Mucosa of descending colon (tissue), 3 donors: ENCODE results near the gene ACADVL. TPM values are rescaled to one million over a fixed set of nuclear protein-coding genes. Genes with fewer than 3 reads are reported as not detected.

Experiments
- ATAC-seq: fragments of 200-7000 bp; cut with Tn5 transposase; one replicate; pipeline ENCODE4 v1.9.1; 2020; ENCODE audit warnings: mild to moderate bottlenecking, moderate library complexity
- DNase-seq, 3 donors: peaks; one replicate each; pipeline ENCODE4 v3.0.0-alpha.2; 2020
- H3K36me3 ChIP-seq: fragments of 200-600 bp; one replicate; pipeline ENCODE4 v1.8.0; 2021; ENCODE audit warnings: low read depth, mild to moderate bottlenecking
- H3K4me1 ChIP-seq: fragments of 200-600 bp; one replicate; pipeline ENCODE4 v1.8.0; 2021; ENCODE audit warnings: low read depth, mild to moderate bottlenecking
- H3K4me3 ChIP-seq: fragments of 200-600 bp; one replicate; pipeline ENCODE4 v1.8.0; 2021; ENCODE audit warnings: mild to moderate bottlenecking
- H3K9me3 ChIP-seq: fragments of 200-600 bp; one replicate; pipeline ENCODE4 v1.8.0; 2021; ENCODE audit warnings: mild to moderate bottlenecking
- CTCF ChIP-seq: fragments of 200-600 bp; IDR thresholded peaks from one replicate; pipeline ENCODE4 v1.8.0; 2022; ENCODE audit warnings: antibody characterized with exemption, mild to moderate bottlenecking
- intact Hi-C, 2 donors: fragments of 100-400 bp; cut with DNase I in 1 of 2; cut with micrococcal nuclease in 1 of 2; formaldehyde crosslinking; loops; one replicate each; pipeline versions ENCODE4 v1.11.0 to v1.11.1; 2022; cut with DNase I, micrococcal nuclease
- total RNA-seq, 3 donors: library from RNA; stranded (reverse); fragmentation: NEBNext Ultra II Directional in 2 of 3; extraction: Animal tissue kit (Norgen Biotek cat#: 25700) in 2 of 3; gene quantifications; one replicate each; pipeline versions ENCODE4 v1.2.1 to v1.2.4, GENCODE V29; 2021 to 2023
- donor health status: DM: no; HTN: no; CAD: no; lungs with moderate emphysema.
- donor health status: DM: no; HTN: no; CAD: no.
- donor health status: DM: no; HTN: yes; CAD: no.

The ACADVL gene
- total RNA-seq, 3 donors from 2014 or later, result 729 to 1,007 (median 804) TPM

- no peaks in the 10 kb centered on the region for H3K4me1 ChIP-seq
- intact Hi-C loops, result no loop called here
- ATAC-seq, result no peak
- TF ChIP-seq CTCF, result no peak
- no peaks in the 10 kb centered on the region for H3K9me3 ChIP-seq
- H3K36me3 ChIP-seq, result no peaks in the 10 kb centered on the region
- no peak overlapping the region for H3K4me3 ChIP-seq
- no peak for DNase-seq
Observed at GRCh38 chr17:7196651-7197401, 22.9 kb upstream of the ACADVL start.

GRCh38 chr17:7203391-7203790 is 16.3 kb upstream of the ACADVL start:
- no peak for TF ChIP-seq CTCF
- peaks cover 3% of the 10 kb centered on the region for H3K4me1 ChIP-seq
- H3K9me3 ChIP-seq, result no peaks in the 10 kb centered on the region
- no peaks in the 10 kb centered on the region for H3K36me3 ChIP-seq
- intact Hi-C loops, result no loop called here
- no peak overlapping the region for H3K4me3 ChIP-seq
- ATAC-seq, result no peak
- peak in 1 of 3 donors; percentile 50 for DNase-seq

GRCh38 chr17:7204336-7204735 is 15.4 kb upstream of the ACADVL start:
- H3K9me3 ChIP-seq, result no peaks in the 10 kb centered on the region
- no peaks in the 10 kb centered on the region for H3K36me3 ChIP-seq
- peaks cover 3% of the 10 kb centered on the region for H3K4me1 ChIP-seq
- no peak for TF ChIP-seq CTCF
- ATAC-seq (peak; percentile 10), DNase-seq (peak in 1 of 3 donors; percentile 60)
- intact Hi-C loops, result no loop called here
- no peak overlapping the region for H3K4me3 ChIP-seq

GRCh38 chr17:7204828-7205461 is 14.8 kb upstream of the ACADVL start:
- no peak for TF ChIP-seq CTCF
- peak; percentile 82 to 93 (median 83) for DNase-seq
- Histone ChIP-seq H3K9me3 (no peaks in the 10 kb centered on the region), H3K4me3 (no peak overlapping the region), H3K4me1 (peaks cover 3% of the 10 kb centered on the region), H3K36me3 (no peaks in the 10 kb centered on the region)
- peak; percentile 90 for ATAC-seq
- intact Hi-C loops, result no loop called here

- H3K4me1 ChIP-seq, result peaks cover 3% of the 10 kb centered on the region
- intact Hi-C loops, result no loop called here
- ATAC-seq (no peak), DNase-seq (peak in 1 of 3 donors; percentile 41)
- TF ChIP-seq CTCF, result no peak
- H3K9me3 ChIP-seq, result no peaks in the 10 kb centered on the region
- H3K36me3 ChIP-seq, result no peaks in the 10 kb centered on the region
- no peak overlapping the region for H3K4me3 ChIP-seq
Observed at GRCh38 chr17:7205561-7205960, 14.2 kb upstream of the ACADVL start.
